Measurements from ENCODE around the gene PAN3. TPM values are rescaled to one million over a fixed set of nuclear protein-coding genes. Genes with fewer than 3 reads are reported as not detected.

The PAN3 gene
- total and polyA plus RNA-seq, 10 donors: 18.4 to 85.8 (median 70.1) TPM

GRCh38 chr13:28257305-28257704 lies 119.0 kb downstream of the PAN3 start:
- TF ChIP-seq POLR2A (IDR thresholded peaks at IDR 0.05) (no peak), POLR2AphosphoS5 (IDR thresholded peaks at IDR 0.05) (no peak), CTCF (IDR thresholded peaks at IDR 0.05 in 8 of 11, conservative IDR thresholded peaks at IDR 0.05 in 3 of 11) (no peak)
- intact Hi-C loops (cut with DNase I; ENCODE audit: low total_unique reads): no loop called here
- Histone ChIP-seq H3K27ac (no peak overlapping the region), H3K27me3 (replicated peaks in 1 of 7) (no peaks in the 10 kb centered on the region), H3K9me3 (no peaks in the 10 kb centered on the region), H3K36me3 (peaks cover 0 to 74% (median 36%) of the 10 kb centered on the region in 6 donors), H3K4me3 (no peak overlapping the region), H3K4me1 (peaks cover 0 to 29% (median 3%) of the 10 kb centered on the region in 6 donors)
- WGBS, 5 donors: 91 to 97% (median 95%) methylated on average over 4 of the region's 4 CpGs
- DNase-seq: no peak

GRCh38 chr13:28258417-28258816 lies 120.1 kb downstream of the PAN3 start:
- 41 to 51% (median 49%) methylated on average over 3 of the region's 3 CpGs for WGBS, 5 donors
- Histone ChIP-seq H3K9me3 (no peaks in the 10 kb centered on the region), H3K4me1 (peaks cover 0 to 20% (median 3%) of the 10 kb centered on the region in 6 donors), H3K27me3 (replicated peaks in 1 of 7) (no peaks in the 10 kb centered on the region), H3K27ac (no peak overlapping the region), H3K36me3 (peaks cover 0 to 82% (median 45%) of the 10 kb centered on the region in 6 donors), H3K4me3 (no peak overlapping the region)
- TF ChIP-seq POLR2AphosphoS5 (IDR thresholded peaks at IDR 0.05) (no peak), CTCF (IDR thresholded peaks at IDR 0.05 in 8 of 11, conservative IDR thresholded peaks at IDR 0.05 in 3 of 11) (no peak), POLR2A (IDR thresholded peaks at IDR 0.05) (no peak)
- DNase-seq: no peak
- intact Hi-C loops (cut with DNase I; ENCODE audit: low total_unique reads): no loop called here

- DNase-seq: no peak
- WGBS, 5 donors: 79 to 89% (median 87%) methylated on average over 4 of the region's 4 CpGs
- H3K27me3 ChIP-seq (replicated peaks in 1 of 7): no peaks in the 10 kb centered on the region
Observed at GRCh38 chr13:28267497-28267896, 129.2 kb downstream of the PAN3 start.

GRCh38 chr13:28268800-28269223 lies 130.5 kb downstream of the PAN3 start:
- H3K27ac ChIP-seq: peak overlapping the region in 2 of 8 donors; percentile 6 to 25
- intact Hi-C loops (cut with DNase I; ENCODE audit: low total_unique reads): no loop called here
- no peak for TF ChIP-seq POLR2AphosphoS5 (IDR thresholded peaks at IDR 0.05)
- no peak for TF ChIP-seq CTCF (IDR thresholded peaks at IDR 0.05 in 8 of 11, conservative IDR thresholded peaks at IDR 0.05 in 3 of 11)
- no peak for TF ChIP-seq POLR2A (IDR thresholded peaks at IDR 0.05)
- H3K9me3 ChIP-seq: peaks cover 0 to 9% (median 0%) of the 10 kb centered on the region in 8 donors
- no peaks in the 10 kb centered on the region for H3K27me3 ChIP-seq (replicated peaks in 1 of 7)
- peaks cover 0 to 23% (median 13%) of the 10 kb centered on the region in 6 donors for H3K4me1 ChIP-seq
- no peak for DNase-seq
- peaks cover 2 to 91% (median 58%) of the 10 kb centered on the region in 6 donors for H3K36me3 ChIP-seq
- H3K4me3 ChIP-seq: no peak overlapping the region

More at GRCh38 chr13:28267497-28267896, 129.2 kb downstream of the PAN3 start:
- H3K4me3 ChIP-seq: no peak overlapping the region
- TF ChIP-seq POLR2A (IDR thresholded peaks at IDR 0.05) (no peak), CTCF (IDR thresholded peaks at IDR 0.05 in 8 of 11, conservative IDR thresholded peaks at IDR 0.05 in 3 of 11) (no peak), POLR2AphosphoS5 (IDR thresholded peaks at IDR 0.05) (no peak)
- peaks cover 0 to 91% (median 56%) of the 10 kb centered on the region in 6 donors for H3K36me3 ChIP-seq
- no peak overlapping the region for H3K27ac ChIP-seq
- peaks cover 0 to 9% (median 0%) of the 10 kb centered on the region in 8 donors for H3K9me3 ChIP-seq
- intact Hi-C loops (cut with DNase I; ENCODE audit: low total_unique reads): no loop called here
- H3K4me1 ChIP-seq: peaks cover 0 to 23% (median 13%) of the 10 kb centered on the region in 6 donors
